HEK293T (cell line): ENCODE results near the gene PRR5.

Experiments used
- CTCF ChIA-PET: fragments of 350-600 bp; formaldehyde crosslinking; extraction: SDS; loops from one replicate; lab custom pipeline; 2021; ENCODE audit warnings: antibody characterized with exemption, inconsistent platforms; lab: Yijun Ruan, JAX
- POLR2A ChIA-PET: fragments of 350-600 bp; formaldehyde crosslinking; extraction: SDS; loops from one replicate; lab custom pipeline; 2020; ENCODE audit warnings: antibody characterized with exemption, inconsistent platforms; lab: Yijun Ruan, JAX
- DNase-seq: peaks from one replicate; pipeline ENCODE4 v3.0.0; 2012; ENCODE audit warnings: mixed read lengths; ENCODE audit errors: extremely low spot score
- ARNT ChIP-seq: fragments of 450-650 bp; IDR thresholded peaks from 2 replicates; pipeline ENCODE4 v1.6.1; 2017; ENCODE audit warnings: mild to moderate bottlenecking
- BHLHE40 ChIP-seq: fragments of 450-650 bp; IDR thresholded peaks from 2 replicates; pipeline ENCODE4 v1.6.1; 2016; ENCODE audit warnings: mild to moderate bottlenecking, moderate library complexity, borderline replicate concordance
- CTBP1 ChIP-seq: fragments of 450-650 bp; IDR thresholded peaks from 2 replicates; pipeline ENCODE4 v1.6.1; 2016; ENCODE audit warnings: borderline replicate concordance
- ELF4 ChIP-seq: fragments of 450-650 bp; IDR thresholded peaks from 2 replicates; pipeline ENCODE4 v1.6.1; 2017; ENCODE audit warnings: antibody characterized with exemption
- FOXA1 ChIP-seq: fragments of 450-650 bp; IDR thresholded peaks from 2 replicates; pipeline ENCODE4 v1.6.1; 2016; ENCODE audit warnings: mild to moderate bottlenecking
- FOXK2 ChIP-seq: fragments of 450-650 bp; IDR thresholded peaks from 2 replicates; pipeline ENCODE4 v1.6.1; 2016; ENCODE audit warnings: mild to moderate bottlenecking
- FOXM1 ChIP-seq: fragments of 450-650 bp; IDR thresholded peaks from 2 replicates; pipeline ENCODE4 v1.6.1; 2017; ENCODE audit warnings: mild to moderate bottlenecking, borderline replicate concordance
- HDGF ChIP-seq: fragments of 450-650 bp; IDR thresholded peaks from 2 replicates; pipeline ENCODE4 v1.6.1; 2017; ENCODE audit warnings: antibody characterized with exemption, borderline replicate concordance
- L3MBTL2 ChIP-seq: fragments of 450-650 bp; conservative IDR thresholded peaks from 2 replicates; pipeline ENCODE4 v1.6.1; 2016; ENCODE audit warnings: mild to moderate bottlenecking
- LEF1 ChIP-seq: fragments of 450-650 bp; IDR thresholded peaks from 2 replicates; pipeline ENCODE4 v1.6.1; 2017; ENCODE audit warnings: mild to moderate bottlenecking, borderline replicate concordance
- NFRKB ChIP-seq: fragments of 450-650 bp; IDR thresholded peaks from 2 replicates; pipeline ENCODE4 v1.6.1; 2016; ENCODE audit warnings: mild to moderate bottlenecking, moderate library complexity
- SP1 ChIP-seq: fragments of 450-650 bp; IDR thresholded peaks from 2 replicates; pipeline ENCODE4 v1.6.1; 2017
- SUZ12 ChIP-seq: fragments of 450-650 bp; IDR thresholded peaks from 2 replicates; pipeline ENCODE4 v1.6.1; 2016; ENCODE audit warnings: mild to moderate bottlenecking
- TARDBP ChIP-seq: fragments of 450-650 bp; IDR thresholded peaks from 2 replicates; pipeline ENCODE4 v1.6.1; 2016
- ZNF384 ChIP-seq: fragments of 450-650 bp; IDR thresholded peaks from 2 replicates; pipeline ENCODE4 v1.6.1; 2016
- TF ChIP-seq, protein P1 (sequence below): fragments of 450-650 bp; IDR thresholded peaks from 2 replicates; pipeline ENCODE4 v1.6.1; 2016

The PRR5 gene

DNA sequence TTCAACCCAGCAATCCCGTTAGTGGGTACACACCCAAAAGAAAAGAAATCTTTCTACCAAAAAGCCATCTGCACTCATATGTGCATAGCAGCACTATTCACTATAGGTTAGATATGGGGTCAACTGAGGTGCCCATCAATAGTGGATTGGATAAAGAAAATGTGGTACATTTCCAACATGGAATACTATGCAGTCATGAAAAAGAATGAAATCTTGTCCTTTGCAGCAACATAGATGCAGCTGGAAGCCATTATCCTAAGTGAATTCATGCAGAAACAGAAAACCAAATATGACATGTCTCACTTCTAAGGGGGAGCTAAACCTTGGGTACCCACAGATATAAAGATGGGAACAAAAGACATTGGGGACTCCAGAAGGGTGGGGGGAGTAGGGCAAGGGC lies 48.5 kb downstream of the PRR5 start:
- POLR2A ChIA-PET, result no interaction called here
- TF ChIP-seq LEF1 (no peak), SP1 (no peak), L3MBTL2 (no peak), ZNF384 (no peak), CTBP1 (no peak)
- CTCF ChIA-PET, result no interaction called here
- no peak for DNase-seq

DNA sequence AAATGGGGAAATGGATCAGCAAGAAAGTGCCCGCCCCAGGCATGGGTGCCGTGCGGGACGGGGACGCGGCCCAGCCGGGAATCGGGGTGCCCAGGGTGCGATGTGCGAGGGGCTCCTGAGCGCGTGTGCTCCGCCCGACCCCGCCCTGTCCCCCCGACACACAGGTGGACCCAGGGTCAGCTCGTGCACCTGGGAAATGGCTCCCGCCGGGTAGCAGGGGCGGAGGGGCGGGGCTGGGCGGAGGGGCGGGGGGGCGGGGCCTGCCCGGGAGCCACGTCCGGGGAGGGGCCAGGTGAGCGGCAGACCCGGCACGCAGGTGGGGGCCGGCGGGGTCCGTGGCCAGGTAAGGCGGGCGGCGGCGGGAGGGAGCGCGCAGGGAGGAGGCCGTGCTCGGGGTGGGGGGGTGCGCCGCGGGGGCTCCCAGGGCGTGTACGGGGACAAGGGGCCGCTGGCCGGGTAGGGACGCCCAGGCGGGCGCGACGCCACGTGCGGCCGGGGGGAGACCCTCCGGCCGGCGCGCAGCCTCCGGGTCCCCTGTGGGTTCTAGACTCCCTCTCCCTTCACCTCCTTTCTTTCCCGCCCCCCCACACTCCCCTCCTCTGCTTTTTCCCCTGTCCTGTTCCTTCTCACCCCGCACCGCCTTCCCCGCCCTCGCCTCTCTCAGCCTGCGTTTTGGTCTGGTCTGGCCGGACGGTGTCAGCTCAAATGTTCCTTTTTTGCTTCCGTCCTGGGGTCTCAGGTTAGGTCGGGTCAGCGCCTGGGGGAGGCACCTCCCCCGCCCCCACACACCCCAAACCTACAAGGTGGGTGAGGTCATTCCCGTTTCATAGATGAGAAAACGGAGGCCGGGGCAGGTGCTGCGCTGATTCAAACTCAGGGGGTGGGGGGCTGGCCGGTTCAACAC lies 50.5 kb downstream of the PRR5 start, which contains the start of gene ARHGAP8:
TSS of gene ARHGAP8 (plus strand) at position 291 of the 904 bp plus-strand sequence. CDS start 33,953 bp downstream, outside the sequence.
- CTCF ChIA-PET, result no interaction called here
- POLR2A ChIA-PET, result interaction anchor here (0.6 kb wide), 2 partner anchors 13 to 32 kb away, joined by 3 read pairs; no protein-coding TSS in a partner anchor
- DNase-seq, result peak; percentile 71
- peak; percentile 55 for TF ChIP-seq L3MBTL2
- TF ChIP-seq, protein P1, sequence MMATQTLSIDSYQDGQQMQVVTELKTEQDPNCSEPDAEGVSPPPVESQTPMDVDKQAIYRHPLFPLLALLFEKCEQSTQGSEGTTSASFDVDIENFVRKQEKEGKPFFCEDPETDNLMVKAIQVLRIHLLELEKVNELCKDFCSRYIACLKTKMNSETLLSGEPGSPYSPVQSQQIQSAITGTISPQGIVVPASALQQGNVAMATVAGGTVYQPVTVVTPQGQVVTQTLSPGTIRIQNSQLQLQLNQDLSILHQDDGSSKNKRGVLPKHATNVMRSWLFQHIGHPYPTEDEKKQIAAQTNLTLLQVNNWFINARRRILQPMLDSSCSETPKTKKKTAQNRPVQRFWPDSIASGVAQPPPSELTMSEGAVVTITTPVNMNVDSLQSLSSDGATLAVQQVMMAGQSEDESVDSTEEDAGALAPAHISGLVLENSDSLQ, result no peak

DNA sequence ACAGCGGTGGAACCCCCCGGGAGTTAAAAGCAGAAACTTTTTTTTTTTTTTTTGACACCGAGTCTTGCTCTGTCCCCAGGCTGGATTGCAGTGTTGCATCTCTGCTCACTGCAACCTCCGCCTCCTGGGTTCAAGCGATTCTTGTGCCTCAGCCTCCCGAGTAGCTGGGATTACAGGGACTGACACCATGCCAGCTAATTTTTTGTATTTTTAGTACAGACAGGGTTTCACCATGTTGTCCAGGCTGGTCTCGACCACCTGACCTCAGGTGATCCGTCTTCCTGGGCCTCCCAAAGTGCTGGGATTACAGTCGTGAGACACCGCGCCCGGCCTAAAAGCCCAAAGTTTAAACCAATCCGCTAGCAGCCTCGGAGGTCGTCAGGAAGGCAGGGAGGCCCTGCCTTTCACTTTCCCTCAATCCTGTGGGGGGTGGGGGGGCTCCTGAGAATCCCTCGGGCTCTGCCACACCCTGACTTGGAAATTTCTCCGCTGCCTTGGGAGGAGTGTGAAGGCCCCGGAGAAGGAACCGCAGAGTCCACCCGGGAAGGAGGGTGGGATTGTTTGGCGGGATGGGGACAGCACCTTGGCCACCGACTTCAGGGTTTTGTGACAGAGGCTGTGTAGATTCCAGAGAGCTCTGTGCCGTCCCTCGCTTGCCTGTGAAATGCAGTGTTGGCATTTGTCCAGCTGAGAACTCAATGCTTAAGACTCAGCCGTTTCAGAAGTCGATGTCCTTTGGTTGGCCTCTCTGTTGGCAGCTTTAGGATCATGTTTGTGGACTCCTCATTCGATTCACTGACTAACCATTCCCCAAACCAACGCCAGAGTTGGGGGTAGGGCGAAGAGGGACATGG lies 51.4 kb downstream of the PRR5 start:
- DNase-seq, result no peak
- TF ChIP-seq BHLHE40, result no peak
- TF ChIP-seq ELF4, result no peak
- no peak for TF ChIP-seq NFRKB
- no peak for TF ChIP-seq L3MBTL2
- TF ChIP-seq TARDBP, result no peak
- no peak for TF ChIP-seq ARNT
- no peak for TF ChIP-seq SUZ12
- ChIA-PET POLR2A (no interaction called here), CTCF (interaction anchor here (1.0 kb wide), 1 partner anchor 18 kb away, joined by 3 read pairs; no protein-coding TSS in a partner anchor)

DNA sequence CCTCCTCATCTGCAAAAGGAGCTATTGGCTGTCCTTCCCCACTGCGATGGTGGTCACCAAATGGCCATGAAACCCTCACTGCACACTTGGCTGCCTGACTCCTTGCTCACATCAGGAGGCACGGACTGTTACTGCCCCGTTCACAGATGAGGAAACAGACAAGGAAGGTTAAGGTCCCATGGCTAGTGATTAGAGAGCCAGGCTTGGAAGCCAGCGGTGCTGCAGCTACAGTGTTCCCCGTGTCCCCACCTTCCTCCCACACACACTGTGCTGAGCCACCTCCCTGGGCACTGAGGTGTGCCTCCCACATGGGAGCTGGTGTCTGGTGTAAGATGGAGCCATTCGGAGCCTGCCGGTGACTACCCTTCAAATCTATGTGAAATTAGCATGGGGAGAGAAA lies 53.0 kb downstream of the PRR5 start:
- POLR2A ChIA-PET, result interaction anchor here (1.1 kb wide), 1 partner anchor 8 kb away, joined by 3 read pairs; no protein-coding TSS in a partner anchor
- DNase-seq, result no peak
- TF ChIP-seq FOXM1, result no peak
- TF ChIP-seq FOXA1, result no peak
- CTCF ChIA-PET, result no interaction called here

DNA sequence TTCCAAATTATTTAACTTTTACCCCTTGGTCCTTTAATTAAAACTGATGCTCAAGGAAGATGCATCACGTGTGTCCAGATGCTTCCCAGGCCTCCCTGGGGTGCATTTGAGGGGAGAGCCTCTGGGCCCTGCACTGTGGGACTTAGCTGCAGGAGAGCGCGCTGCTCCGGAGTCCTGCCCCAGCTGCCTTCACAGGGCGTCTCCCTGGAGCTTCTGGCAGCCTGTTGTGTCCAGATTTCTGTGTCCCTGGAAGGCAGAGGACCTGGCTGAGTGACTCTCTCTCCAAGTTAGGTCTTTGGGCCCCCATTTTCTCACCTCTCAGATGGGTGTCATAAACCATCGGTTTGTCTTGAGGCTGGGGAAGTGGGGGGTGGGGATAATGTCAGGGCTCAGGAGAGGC lies 53.4 kb downstream of the PRR5 start:
- TF ChIP-seq FOXK2, result no peak
- no peak for TF ChIP-seq FOXM1
- no peak for TF ChIP-seq TARDBP
- TF ChIP-seq FOXA1, result no peak
- TF ChIP-seq SUZ12, result no peak
- CTCF ChIA-PET, result no interaction called here
- DNase-seq, result no peak
- POLR2A ChIA-PET, result interaction anchor here (1.1 kb wide), 1 partner anchor 8 kb away, joined by 3 read pairs; no protein-coding TSS in a partner anchor

DNA sequence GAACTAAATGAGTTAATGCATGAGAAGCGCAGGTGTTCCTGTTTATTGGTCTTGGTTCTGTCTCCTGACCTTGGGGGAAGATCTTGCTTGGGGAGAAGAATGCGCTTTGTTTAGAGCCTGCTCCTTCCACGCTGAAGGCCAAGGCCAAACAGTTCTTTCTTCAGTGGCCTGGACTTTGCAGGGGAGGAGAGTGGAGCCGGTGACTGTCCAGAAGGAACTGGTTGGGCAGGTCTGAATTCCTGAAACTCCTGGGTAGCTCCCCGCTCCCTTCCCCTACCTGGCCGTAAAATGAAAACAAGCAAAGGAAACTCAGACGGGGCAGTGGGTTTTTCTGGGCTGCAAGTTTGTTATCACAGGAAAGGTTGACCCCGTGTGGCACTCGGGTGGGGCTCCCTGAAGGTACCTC lies 54.0 kb downstream of the PRR5 start:
- TF ChIP-seq ARNT, result no peak
- TF ChIP-seq HDGF, result no peak
- no peak for TF ChIP-seq NFRKB
- TF ChIP-seq SP1, result no peak
- no peak for TF ChIP-seq SUZ12
- TF ChIP-seq CTBP1, result no peak
- no peak for TF ChIP-seq FOXM1
- TF ChIP-seq LEF1, result no peak
- TF ChIP-seq ELF4, result no peak
- TF ChIP-seq ZNF384, result no peak
- TF ChIP-seq FOXK2, result no peak
- no peak for TF ChIP-seq L3MBTL2
- no peak for TF ChIP-seq FOXA1
- no peak for TF ChIP-seq TARDBP
- TF ChIP-seq, protein P1, result no peak
- no peak for TF ChIP-seq BHLHE40
- DNase-seq, result no peak
- ChIA-PET CTCF (no interaction called here), POLR2A (no interaction called here)

DNA sequence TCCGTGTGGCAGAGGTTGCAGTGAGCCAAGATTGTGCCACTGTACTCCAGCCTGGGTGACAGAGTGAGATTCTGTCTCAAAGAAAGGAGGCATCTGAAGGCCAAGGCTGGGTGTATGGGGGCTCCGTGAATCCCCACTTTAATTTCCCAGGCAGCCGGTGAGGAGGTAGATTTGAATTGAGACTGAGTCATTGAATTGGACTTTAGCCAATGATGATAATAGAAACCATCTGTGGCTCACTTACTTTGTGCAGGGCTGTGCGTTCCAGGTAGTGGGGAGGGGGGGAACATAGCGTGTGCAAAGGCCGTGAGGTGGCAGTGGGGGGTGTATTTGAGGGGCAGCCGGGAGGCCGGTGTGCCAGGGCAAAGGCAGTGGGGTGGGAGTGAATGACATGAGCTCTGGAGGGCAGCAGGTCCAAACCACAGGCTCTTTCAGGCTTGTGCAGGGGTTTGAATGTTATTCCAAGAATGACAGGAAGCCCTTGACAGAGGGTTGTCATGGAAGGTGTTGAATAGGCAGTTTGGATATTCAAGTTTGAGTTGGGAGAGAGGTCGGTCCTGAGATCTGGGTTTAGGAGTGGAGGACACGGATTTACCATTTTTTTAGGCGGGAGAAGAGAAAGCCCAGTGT lies 56.5 kb downstream of the PRR5 start:
- DNase-seq, result no peak
- TF ChIP-seq, protein P1, result no peak
- TF ChIP-seq ELF4 (no peak), SP1 (no peak), FOXK2 (no peak), L3MBTL2 (no peak), LEF1 (no peak), TARDBP (no peak), ZNF384 (no peak), ARNT (no peak), NFRKB (no peak), BHLHE40 (no peak), HDGF (no peak), FOXA1 (no peak), SUZ12 (no peak), CTBP1 (no peak), FOXM1 (no peak)
- ChIA-PET POLR2A (no interaction called here), CTCF (interaction anchor here (0.6 kb wide), 1 partner anchor 42 kb away, joined by 4 read pairs; no protein-coding TSS in a partner anchor)
